ENCODE data around the gene OTOGL.
A peak's percentile ranks its signal among the peaks of the same experiment; 100 is the strongest.
"Not testable (repeated sequence)": the region's sequence is repeated elsewhere in the genome, so short reads cannot be mapped to it uniquely, and the experiment has no call there.

Gene OTOGL

DNA sequence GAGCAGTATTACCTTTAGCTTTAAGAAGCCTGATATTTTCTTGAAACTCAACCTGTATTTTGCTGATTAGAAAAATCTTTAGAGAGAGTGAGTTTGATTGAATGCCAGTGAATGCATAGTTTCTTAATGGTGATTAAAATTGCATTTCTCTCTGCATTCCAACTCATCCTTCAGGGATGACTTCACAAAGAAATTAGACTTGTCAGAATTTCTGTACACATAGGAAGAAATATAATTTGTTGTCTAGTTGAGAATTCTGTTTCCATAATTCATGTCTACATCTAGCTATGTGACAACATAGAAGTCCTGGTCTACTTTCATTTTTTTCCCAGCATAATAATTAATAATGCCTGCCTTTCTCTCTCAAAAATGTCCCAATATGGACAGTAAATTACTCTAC, 136.6 kb downstream of the OTOGL start:
- no peaks in the 10 kb centered on the region for H3K36me3 Mint-ChIP-seq
- H3K4me3 Mint-ChIP-seq, result no peak overlapping the region
- no peak for DNase-seq (ENCODE audit: low spot score in 2 of 2)
- H3K4me1 Mint-ChIP-seq, result no peaks in the 10 kb centered on the region
- ATAC-seq (ENCODE audit: low read depth), result no peak
- H3K9me3 Mint-ChIP-seq, result peaks cover 2% of the 10 kb centered on the region
- peaks cover 3% of the 10 kb centered on the region for H3K27me3 Mint-ChIP-seq
- H3K27ac Mint-ChIP-seq, result no peak overlapping the region

DNA sequence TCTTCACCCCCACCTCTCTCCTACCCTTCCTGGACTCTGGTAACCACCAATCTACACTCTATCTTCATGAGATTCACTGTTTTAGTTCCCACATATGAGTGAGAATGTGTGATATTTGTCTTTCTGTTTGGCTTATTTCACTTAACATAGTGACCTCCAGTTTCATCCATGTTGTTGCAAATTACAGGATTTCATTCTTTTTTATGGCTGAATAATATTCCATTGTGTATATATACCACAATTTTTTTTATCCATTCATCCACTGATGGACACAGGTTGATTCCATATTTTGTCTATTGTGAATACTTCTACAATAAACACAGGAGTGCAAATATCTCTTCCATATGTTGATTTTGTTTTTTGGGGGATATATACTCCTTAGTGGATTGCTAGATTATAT, 140.5 kb downstream of the OTOGL start:
- no peak overlapping the region for H3K4me3 Mint-ChIP-seq
- no peaks in the 10 kb centered on the region for H3K4me1 Mint-ChIP-seq
- H3K9me3 Mint-ChIP-seq, result peaks cover 2% of the 10 kb centered on the region
- ATAC-seq (ENCODE audit: low read depth), result no peak
- no peak for DNase-seq (ENCODE audit: low spot score in 2 of 2)
- H3K27me3 Mint-ChIP-seq, result peaks cover 3% of the 10 kb centered on the region
- no peak overlapping the region for H3K27ac Mint-ChIP-seq
- H3K36me3 Mint-ChIP-seq, result no peaks in the 10 kb centered on the region

DNA sequence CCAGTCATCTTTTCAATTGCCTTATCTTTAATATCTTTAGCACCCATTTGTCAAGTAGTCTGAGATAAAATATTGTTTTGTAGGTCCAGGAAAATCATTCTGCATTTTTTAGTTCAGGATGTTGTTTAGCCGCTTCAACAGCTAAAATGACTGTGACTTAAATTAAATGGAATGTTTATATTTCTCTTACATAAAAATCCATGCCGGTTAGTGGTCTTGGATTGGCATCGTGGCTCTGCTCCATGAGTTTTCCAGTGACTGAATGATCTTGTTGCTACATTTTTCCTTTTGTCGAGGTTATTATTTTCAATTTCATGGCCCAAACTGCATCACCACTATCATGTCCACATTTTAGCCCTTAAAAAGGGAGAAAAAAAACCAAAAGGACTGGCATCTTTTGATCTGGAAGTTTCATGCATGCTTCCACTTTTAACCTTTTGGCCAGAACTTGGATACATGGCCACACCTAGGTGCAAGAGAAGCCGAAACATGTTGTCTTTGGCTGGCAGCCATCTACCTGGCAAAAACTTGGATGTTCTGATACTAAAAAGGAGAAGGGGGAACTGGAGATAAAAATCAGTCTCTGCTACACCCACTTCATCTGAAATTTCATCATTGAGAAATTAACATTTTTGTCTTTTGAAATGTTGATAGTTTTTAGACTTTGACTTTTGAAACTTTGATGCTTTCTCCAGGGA, 142.4 kb downstream of the OTOGL start:
- ATAC-seq (ENCODE audit: low read depth) (no peak), DNase-seq (ENCODE audit: low spot score in 2 of 2) (no peak)
- Mint-ChIP-seq H3K4me3 (no peak overlapping the region), H3K36me3 (no peaks in the 10 kb centered on the region), H3K4me1 (no peaks in the 10 kb centered on the region), H3K9me3 (peaks cover 2% of the 10 kb centered on the region), H3K27me3 (peaks cover 2% of the 10 kb centered on the region), H3K27ac (no peak overlapping the region)

DNA sequence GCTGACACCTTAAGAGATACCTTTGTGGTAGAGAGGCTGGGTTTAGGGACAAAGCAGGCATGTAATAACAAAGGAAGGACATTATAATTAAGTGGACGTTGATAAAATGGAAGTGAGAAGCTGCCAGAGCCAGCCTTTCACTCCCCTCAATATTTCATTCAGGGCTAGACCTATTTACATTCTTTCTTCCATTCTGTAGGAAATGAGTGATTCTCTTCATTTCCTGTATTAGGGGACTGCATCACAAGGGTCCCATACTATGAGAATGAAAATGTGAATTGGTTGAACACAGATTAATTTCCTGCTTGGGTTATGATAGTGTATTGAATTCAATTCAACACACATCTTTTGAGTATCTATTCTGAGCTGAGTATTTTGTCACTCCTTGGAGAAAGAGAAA, 143.0 kb downstream of the OTOGL start:
- Mint-ChIP-seq H3K27me3 (peaks cover 2% of the 10 kb centered on the region), H3K36me3 (no peaks in the 10 kb centered on the region), H3K27ac (no peak overlapping the region), H3K9me3 (peaks cover 2% of the 10 kb centered on the region), H3K4me1 (no peaks in the 10 kb centered on the region), H3K4me3 (no peak overlapping the region)
- DNase-seq (ENCODE audit: low spot score in 2 of 2) (no peak), ATAC-seq (ENCODE audit: low read depth) (no peak)

DNA sequence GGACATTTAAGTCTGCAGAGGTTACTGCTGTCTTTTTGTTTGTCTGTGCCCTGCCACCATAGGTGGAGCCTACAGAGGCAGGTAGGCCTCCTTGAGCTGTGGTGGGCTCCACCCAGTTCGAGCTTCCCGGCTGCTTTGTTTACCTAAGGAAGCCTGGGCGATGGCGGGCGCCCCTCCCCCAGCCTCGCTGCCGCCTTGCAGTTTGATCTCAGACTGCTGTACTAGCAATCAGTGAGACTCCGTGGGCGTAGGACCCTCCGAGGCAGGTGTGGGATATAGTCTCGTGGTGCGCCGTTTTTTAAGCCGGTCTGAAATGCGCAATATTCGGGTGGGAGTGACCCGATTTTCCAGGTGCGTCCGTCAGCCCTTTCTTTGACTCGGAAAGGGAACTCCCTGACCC, 150.2 kb downstream of the OTOGL start:
- H3K36me3 Mint-ChIP-seq; DNase-seq (ENCODE audit: low spot score in 2 of 2); H3K9me3 Mint-ChIP-seq; ATAC-seq (ENCODE audit: low read depth); H3K4me3 Mint-ChIP-seq; H3K27ac Mint-ChIP-seq; H3K27me3 Mint-ChIP-seq; H3K4me1 Mint-ChIP-seq: not testable (repeated sequence)

DNA sequence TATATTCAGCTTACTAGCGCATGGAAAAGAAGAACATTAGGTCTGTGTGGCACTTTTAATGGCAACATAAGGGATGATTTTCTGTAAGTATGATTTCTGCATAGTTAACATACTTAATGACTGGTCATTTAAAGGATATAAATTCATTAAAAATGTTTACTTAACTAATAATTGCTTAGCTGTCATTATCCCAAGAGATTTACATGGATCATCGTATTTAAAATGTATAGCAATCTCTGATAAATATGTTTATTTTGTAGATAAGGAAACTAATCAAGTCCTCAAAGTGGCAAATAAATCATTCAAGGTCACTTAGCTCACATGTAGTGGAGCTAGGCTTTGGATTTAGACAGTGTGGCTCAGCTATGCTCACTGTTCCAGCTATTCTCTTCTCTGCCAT, 158.6 kb downstream of the OTOGL start:
- DNase-seq (ENCODE audit: low spot score in 2 of 2) (no peak), ATAC-seq (ENCODE audit: low read depth) (no peak)
- no peak overlapping the region for H3K4me3 Mint-ChIP-seq
- peaks cover 3% of the 10 kb centered on the region for H3K27me3 Mint-ChIP-seq
- H3K36me3 Mint-ChIP-seq, result no peaks in the 10 kb centered on the region
- no peaks in the 10 kb centered on the region for H3K4me1 Mint-ChIP-seq
- no peak overlapping the region for H3K27ac Mint-ChIP-seq
- H3K9me3 Mint-ChIP-seq, result no peaks in the 10 kb centered on the region

DNA sequence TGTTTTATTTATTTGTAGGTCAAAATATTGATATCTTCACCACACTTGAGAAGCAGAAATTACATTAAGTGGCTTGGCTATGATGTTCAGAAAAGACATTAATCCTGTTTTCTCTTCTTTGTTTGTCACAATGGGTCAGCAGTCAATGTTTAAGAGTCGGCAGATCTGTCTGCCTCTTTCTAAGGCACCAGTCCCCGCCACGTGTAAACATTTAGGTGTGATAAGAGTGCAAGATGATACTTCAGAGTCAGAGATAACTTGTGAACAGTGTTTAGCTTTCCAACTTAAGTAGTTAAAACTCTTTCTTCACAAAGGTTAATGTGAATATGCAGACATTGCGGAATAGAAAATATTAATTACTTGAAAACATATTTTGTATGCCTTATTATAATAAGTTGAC, 160.9 kb downstream of the OTOGL start:
- H3K9me3 Mint-ChIP-seq, result no peaks in the 10 kb centered on the region
- no peak overlapping the region for H3K27ac Mint-ChIP-seq

DNA sequence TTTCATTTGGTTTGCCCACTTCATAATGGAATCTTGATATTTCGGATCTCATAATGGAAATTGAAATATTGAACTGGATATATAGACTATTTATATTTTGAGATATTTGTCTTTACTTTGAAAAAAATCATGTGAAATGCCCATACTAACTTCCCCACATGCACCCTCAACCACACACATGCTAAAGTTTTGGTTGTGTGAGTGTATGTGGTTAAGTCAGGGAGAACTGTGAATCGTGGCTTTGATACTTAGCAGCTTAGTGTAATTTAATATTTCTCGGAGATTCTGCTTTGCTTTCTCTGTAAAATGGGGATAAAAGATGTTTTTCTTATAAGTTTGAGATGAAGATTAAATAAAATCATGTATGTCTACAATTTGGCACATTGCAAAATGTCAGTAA, 162.1 kb downstream of the OTOGL start:
- DNase-seq (ENCODE audit: low spot score in 2 of 2) (no peak), ATAC-seq (ENCODE audit: low read depth) (no peak)
- Mint-ChIP-seq H3K36me3 (no peaks in the 10 kb centered on the region), H3K4me3 (no peak overlapping the region), H3K27me3 (peaks cover 5% of the 10 kb centered on the region), H3K4me1 (no peaks in the 10 kb centered on the region), H3K27ac (no peak overlapping the region), H3K9me3 (no peaks in the 10 kb centered on the region)

More for the DNA sequence above, 160.9 kb downstream of the OTOGL start:
- DNase-seq (ENCODE audit: low spot score in 2 of 2) (no peak), ATAC-seq (ENCODE audit: low read depth) (no peak)
- Mint-ChIP-seq H3K4me3 (no peak overlapping the region), H3K27me3 (peaks cover 3% of the 10 kb centered on the region), H3K36me3 (no peaks in the 10 kb centered on the region), H3K4me1 (no peaks in the 10 kb centered on the region)

DNA sequence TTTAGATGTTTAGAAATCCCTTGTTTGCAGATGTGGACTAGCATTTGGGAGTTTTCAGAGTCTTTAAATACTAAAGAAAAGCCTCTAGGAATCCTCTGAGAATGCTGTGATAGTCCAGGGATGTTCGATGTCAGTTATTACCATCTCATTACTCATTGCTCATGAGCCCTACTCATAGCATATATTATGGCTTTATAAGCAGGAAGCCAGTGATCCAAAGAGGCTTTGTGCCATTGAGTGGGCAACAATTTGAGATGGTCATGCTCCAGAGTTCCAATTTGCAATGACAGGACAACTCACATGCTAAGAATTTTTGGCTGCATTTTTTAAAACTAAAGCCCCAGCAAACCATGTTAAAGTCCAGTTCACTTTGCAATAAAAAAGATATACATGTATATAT, 163.0 kb downstream of the OTOGL start:
- DNase-seq (ENCODE audit: low spot score in 2 of 2), result no peak
- peaks cover 3% of the 10 kb centered on the region for H3K27me3 Mint-ChIP-seq
- H3K36me3 Mint-ChIP-seq, result no peaks in the 10 kb centered on the region
- H3K9me3 Mint-ChIP-seq, result no peaks in the 10 kb centered on the region
- no peak overlapping the region for H3K4me3 Mint-ChIP-seq
- no peak for ATAC-seq (ENCODE audit: low read depth)
- H3K4me1 Mint-ChIP-seq, result no peaks in the 10 kb centered on the region
- H3K27ac Mint-ChIP-seq, result no peak overlapping the region

DNA sequence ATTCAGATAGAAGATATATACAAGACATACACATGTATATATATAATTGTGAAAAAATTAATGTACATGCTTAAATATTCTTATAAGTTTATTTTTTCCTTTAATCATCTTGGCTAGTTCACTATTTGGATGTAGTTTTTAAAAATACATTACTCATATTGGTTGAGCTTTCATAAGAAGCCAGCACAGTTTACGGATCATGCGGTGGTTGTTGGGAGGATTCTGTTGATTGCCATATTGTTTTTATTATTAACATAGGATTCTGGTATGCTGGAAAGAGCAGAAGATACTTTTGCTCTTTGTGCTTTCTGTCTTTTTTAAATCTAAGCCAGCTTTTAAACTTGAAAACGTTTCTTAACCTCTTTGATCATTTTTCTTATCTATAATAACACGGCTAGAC, 163.4 kb downstream of the OTOGL start:
- peaks cover 3% of the 10 kb centered on the region for H3K27me3 Mint-ChIP-seq
- no peaks in the 10 kb centered on the region for H3K36me3 Mint-ChIP-seq
- H3K4me1 Mint-ChIP-seq, result no peaks in the 10 kb centered on the region
- H3K27ac Mint-ChIP-seq, result no peak overlapping the region
- H3K4me3 Mint-ChIP-seq, result no peak overlapping the region
- no peak for ATAC-seq (ENCODE audit: low read depth)
- no peaks in the 10 kb centered on the region for H3K9me3 Mint-ChIP-seq
- DNase-seq (ENCODE audit: low spot score in 2 of 2), result no peak

DNA sequence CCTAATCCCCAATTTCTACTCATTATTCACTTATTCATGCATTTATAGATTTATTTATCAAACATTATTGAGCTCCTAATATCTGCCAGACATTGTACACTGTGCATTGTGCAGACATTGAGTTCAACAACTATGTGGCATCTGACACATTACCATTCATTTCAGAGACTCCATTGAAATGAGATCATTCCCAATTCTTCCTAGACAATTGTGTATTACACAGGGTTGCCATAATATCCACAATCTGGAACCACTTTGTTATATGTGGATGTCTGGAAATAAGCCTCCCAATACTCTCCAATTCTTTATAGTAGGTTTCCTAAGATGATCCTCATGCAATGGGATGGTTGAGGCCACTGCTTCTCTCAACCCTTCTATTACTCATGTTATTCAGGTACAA, 165.0 kb downstream of the OTOGL start:
- DNase-seq (ENCODE audit: low spot score in 2 of 2), result no peak
- Mint-ChIP-seq H3K36me3 (no peaks in the 10 kb centered on the region), H3K4me1 (no peaks in the 10 kb centered on the region), H3K27ac (no peak overlapping the region), H3K4me3 (no peak overlapping the region), H3K9me3 (no peaks in the 10 kb centered on the region), H3K27me3 (peaks cover 5% of the 10 kb centered on the region)
- no peak for ATAC-seq (ENCODE audit: low read depth)

DNA sequence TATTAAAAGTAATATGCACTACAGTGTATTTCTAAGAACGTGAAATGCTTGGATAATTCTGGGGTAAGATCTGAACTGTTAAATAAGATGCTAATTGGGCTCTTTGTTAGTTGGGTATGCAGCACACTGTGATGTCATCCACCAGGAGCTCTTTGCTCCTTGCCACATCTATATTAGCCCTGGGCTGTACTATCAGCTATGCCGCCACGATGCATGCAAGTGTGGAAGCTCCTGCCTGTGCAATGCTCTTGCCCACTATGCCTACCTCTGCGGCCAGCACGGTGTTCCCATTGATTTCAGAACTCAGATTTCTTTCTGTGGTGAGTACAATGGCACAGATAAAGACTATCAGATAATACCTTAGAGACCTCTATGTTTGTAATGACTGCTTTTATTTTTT, 165.6 kb downstream of the OTOGL start:
- no peak overlapping the region for H3K4me3 Mint-ChIP-seq
- DNase-seq (ENCODE audit: low spot score in 2 of 2) (no peak), ATAC-seq (ENCODE audit: low read depth) (no peak)
- H3K27ac Mint-ChIP-seq, result no peak overlapping the region
- H3K9me3 Mint-ChIP-seq, result no peaks in the 10 kb centered on the region
- no peaks in the 10 kb centered on the region for H3K36me3 Mint-ChIP-seq
- peaks cover 5% of the 10 kb centered on the region for H3K27me3 Mint-ChIP-seq
- H3K4me1 Mint-ChIP-seq, result no peaks in the 10 kb centered on the region

DNA sequence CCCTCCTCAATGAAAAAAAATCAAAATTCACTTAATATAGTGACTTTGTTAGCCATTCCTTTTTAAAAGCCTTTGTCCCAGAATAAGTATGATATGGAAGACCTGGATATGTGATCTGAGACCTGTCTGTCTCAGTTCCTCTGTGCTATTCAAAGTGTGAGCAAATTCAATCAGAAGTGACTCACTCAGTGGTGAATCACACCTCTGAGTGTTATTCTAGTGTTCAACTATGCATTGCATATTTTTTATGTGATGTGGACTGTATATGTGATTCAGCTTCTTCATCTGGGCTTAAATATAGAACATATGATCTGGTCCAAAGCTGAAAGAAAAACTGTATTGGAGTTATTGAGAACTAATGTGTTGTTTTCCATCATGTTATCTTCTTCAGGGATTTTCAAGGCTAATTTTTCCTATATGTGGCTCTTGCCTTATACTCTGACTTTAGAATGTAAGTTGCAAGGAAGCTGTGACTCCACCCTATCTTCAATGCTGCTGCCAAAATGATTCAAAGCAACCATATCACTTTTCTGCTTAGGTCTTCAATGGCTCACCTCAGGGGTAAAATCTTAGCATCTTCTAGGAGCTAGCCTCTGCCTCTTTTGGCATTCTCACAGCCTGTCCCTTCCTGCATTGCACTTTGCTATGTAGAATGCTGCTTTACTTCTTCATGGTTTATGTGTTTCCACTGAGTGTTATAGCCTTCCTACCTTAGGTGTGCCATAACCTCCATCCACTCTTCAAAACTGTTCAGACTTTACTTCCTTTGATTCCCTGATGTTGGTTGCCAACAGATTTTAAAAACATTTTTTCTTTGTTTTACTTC, 169.8 kb downstream of the OTOGL start:
- Mint-ChIP-seq H3K4me1 (no peaks in the 10 kb centered on the region), H3K27me3 (peaks cover 7% of the 10 kb centered on the region), H3K27ac (no peak overlapping the region), H3K36me3 (no peaks in the 10 kb centered on the region), H3K9me3 (no peaks in the 10 kb centered on the region), H3K4me3 (no peak overlapping the region)
- DNase-seq (ENCODE audit: low spot score in 2 of 2), result no peak
- no peak for ATAC-seq (ENCODE audit: low read depth)

DNA sequence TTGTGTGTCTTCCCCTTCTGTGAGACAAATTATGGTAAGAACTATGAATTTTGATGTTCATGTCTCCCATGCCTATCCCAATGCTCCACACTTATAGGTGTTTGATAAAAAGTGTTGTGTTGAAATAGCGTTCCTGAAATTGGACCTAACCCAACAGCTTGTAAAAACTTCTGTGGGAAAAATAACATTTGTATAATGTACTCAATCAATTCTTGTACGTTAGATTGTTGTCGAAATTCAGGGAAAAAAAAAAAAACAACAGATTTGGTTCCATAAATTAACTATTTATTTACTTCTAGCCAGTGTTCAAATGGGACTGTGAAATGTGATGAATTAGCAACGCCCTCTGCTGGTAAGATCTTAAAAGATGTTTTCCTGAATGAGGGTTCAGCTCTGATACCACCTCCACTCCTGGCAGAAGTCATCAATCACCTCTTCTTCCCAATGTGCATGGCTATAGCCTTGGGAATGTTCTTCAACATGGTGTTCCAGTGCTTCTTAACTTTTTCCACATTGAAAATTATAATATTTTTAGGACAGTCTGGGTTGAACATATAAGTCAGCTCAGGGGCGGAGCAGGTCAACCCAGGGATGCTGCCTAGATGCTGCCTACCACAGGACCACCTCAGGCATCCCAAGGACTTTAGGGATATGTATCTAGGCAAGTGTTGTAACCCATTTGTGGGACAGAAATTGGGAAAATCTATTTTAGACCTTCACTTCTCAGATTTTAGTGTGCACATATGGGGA, 170.6 kb downstream of the OTOGL start:
- Mint-ChIP-seq H3K4me3 (no peak overlapping the region), H3K9me3 (no peaks in the 10 kb centered on the region), H3K4me1 (no peaks in the 10 kb centered on the region), H3K36me3 (no peaks in the 10 kb centered on the region), H3K27me3 (peaks cover 7% of the 10 kb centered on the region), H3K27ac (no peak overlapping the region)
- DNase-seq (ENCODE audit: low spot score in 2 of 2), result peak in 1 of 2 donors; percentile 11
- ATAC-seq (ENCODE audit: low read depth), result no peak
